Fibroblast of lung (primary cell): ENCODE results near the gene ZCCHC14. TPM values are rescaled to one million over a fixed set of nuclear protein-coding genes. Genes with fewer than 3 reads are reported as not detected.

Experiments
- DNase-seq, 2 donors: peaks; one replicate each; pipeline versions ENCODE4 v3.0.0 to v3.0.0-alpha.2; 2010; ENCODE audit warnings: low read depth in 2 of 2
- H2AFZ ChIP-seq: 2 replicates; pipeline ENCODE4 v1.5.1; 2012; ENCODE audit warnings: low read length, control low read depth, inconsistent platforms
- H3K27ac ChIP-seq: 2 replicates; pipeline ENCODE4 v1.5.1; 2011; ENCODE audit warnings: low read length, control low read depth; ENCODE audit not compliant: insufficient read depth
- H3K27me3 ChIP-seq: 2 replicates; pipeline ENCODE4 v1.5.1; 2011; ENCODE audit warnings: mild to moderate bottlenecking, low read length; ENCODE audit not compliant: control insufficient read depth, insufficient read depth
- H3K36me3 ChIP-seq: 2 replicates; pipeline ENCODE4 v1.5.1; 2011; ENCODE audit warnings: low read length; ENCODE audit not compliant: control insufficient read depth, insufficient read depth
- H3K4me1 ChIP-seq: 2 replicates; pipeline ENCODE4 v1.5.1; 2011; ENCODE audit warnings: low read length; ENCODE audit not compliant: control insufficient read depth, insufficient read depth; ENCODE audit errors: extremely low read depth
- H3K4me2 ChIP-seq: 2 replicates; pipeline ENCODE4 v1.5.1; 2011; ENCODE audit warnings: low read length, control low read depth; ENCODE audit not compliant: insufficient read depth; ENCODE audit errors: extremely low read depth
- H3K4me3 ChIP-seq, 4 experiments: fragments of 200-600 bp in 1 of 4; sonication (generic) in 1 of 4; replicated peaks in 1 of 4; 2 replicates each; pipeline ENCODE4 v1.5.1; 2011 to 2016; ENCODE audit warnings: low read length in 4 of 4, low read depth in 3 of 4, mild to moderate bottlenecking in 3 of 4, control low read depth in 2 of 4, inconsistent platforms in 1 of 4, mixed read lengths in 1 of 4; ENCODE audit not compliant: insufficient read depth in 1 of 4; ENCODE audit errors: control extremely low read depth in 1 of 4
- H3K79me2 ChIP-seq: 2 replicates; pipeline ENCODE4 v1.5.1; 2012; ENCODE audit warnings: mild to moderate bottlenecking, low read length, inconsistent platforms; ENCODE audit not compliant: control insufficient read depth, insufficient read depth
- H3K9ac ChIP-seq: 2 replicates; pipeline ENCODE4 v1.5.1; 2011; ENCODE audit warnings: mild to moderate bottlenecking, low read length, control low read depth; ENCODE audit not compliant: insufficient read depth
- H3K9me3 ChIP-seq: 2 replicates; pipeline ENCODE4 v1.5.1; 2012; ENCODE audit warnings: low read depth, low read length; ENCODE audit not compliant: control insufficient read depth, insufficient read depth
- H4K20me1 ChIP-seq: 2 replicates; pipeline ENCODE4 v1.5.1; 2011; ENCODE audit warnings: low read length; ENCODE audit not compliant: control insufficient read depth, insufficient read depth; ENCODE audit errors: extremely low read depth
- CTCF ChIP-seq, 2 donors: IDR thresholded peaks in 1 of 2; conservative IDR thresholded peaks in 1 of 2; 1 replicate in 1 of 2; 2 replicates in 1 of 2; pipeline ENCODE4 v1.5.1; 2011 to 2012; ENCODE audit warnings: low read length in 2 of 2, control low read depth in 1 of 2, inconsistent platforms in 1 of 2, low read depth in 1 of 2, mild to moderate bottlenecking in 1 of 2
- EZH2 ChIP-seq: IDR thresholded peaks from 2 replicates; pipeline ENCODE4 v1.5.1; 2012; ENCODE audit warnings: low read length, control low read depth, mild to moderate bottlenecking; ENCODE audit errors: missing control alignments
- polyA plus RNA-seq, 2 donors: library from polyadenylated mRNA; depleted of rRNA in 1 of 2; stranded (reverse) in 1 of 2; unstranded in 1 of 2; fragments of >200 nt; gene quantifications; 2 replicates each; pipeline ENCODE4 v1.2.1, GENCODE V29; 2011 to 2012; ENCODE audit warnings: missing spikeins in 1 of 2
- total RNA-seq: library from RNA; depleted of rRNA; stranded (reverse); fragments of >200 nt; gene quantifications from 2 replicates; pipeline ENCODE4 v1.2.1, GENCODE V29; 2014

Gene ZCCHC14
- total and polyA plus RNA-seq, 2 donors (not counting 1 experiment from before 2014, with no cell fraction given), result 6.4 to 16.3 TPM

GRCh38 chr16:87360862-87361610 is 131.8 kb downstream of the ZCCHC14 start:
- Histone ChIP-seq H3K4me3 (no peak overlapping the region), H3K4me1 (peaks cover 7% of the 10 kb centered on the region), H3K27ac (no peak overlapping the region), H3K36me3 (peaks cover 10% of the 10 kb centered on the region), H2AFZ (no peak overlapping the region), H3K79me2 (peaks cover 15% of the 10 kb centered on the region), H3K27me3 (no peaks in the 10 kb centered on the region), H3K4me2 (no peak overlapping the region), H4K20me1 (no peaks in the 10 kb centered on the region), H3K9me3 (no peaks in the 10 kb centered on the region), H3K9ac (no peak overlapping the region)
- TF ChIP-seq CTCF (conservative IDR thresholded peaks at IDR 0.05 in 1 of 2, IDR thresholded peaks at IDR 0.05 in 1 of 2; ENCODE audit: low read depth in 1 of 2, low read length in 2 of 2) (no peak), EZH2 (no peak)
- DNase-seq, result no peak

DNA sequence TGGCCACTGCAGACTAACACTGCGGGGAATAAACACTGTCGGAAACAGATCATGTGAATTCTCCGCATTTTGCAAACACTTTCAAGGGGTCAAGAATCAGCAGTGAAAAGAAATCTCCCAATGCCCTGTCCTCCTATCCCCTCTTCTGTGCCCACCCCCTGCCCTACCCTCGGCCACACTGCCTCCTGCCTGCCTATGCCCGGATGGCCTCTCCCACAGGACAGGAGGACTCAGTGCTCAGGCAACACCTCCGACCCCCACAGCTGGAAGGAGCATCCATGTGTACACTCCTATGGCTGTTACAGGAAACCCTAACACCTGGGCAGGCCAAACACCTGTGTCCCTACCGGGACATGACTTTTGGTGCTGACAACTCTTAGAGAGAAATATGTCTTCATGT is 133.7 kb downstream of the ZCCHC14 start:
- peaks cover 3% of the 10 kb centered on the region for H3K4me1 ChIP-seq
- H3K4me2 ChIP-seq, result no peak overlapping the region
- DNase-seq, result no peak
- no peaks in the 10 kb centered on the region for H3K9me3 ChIP-seq
- H3K36me3 ChIP-seq, result peaks cover 10% of the 10 kb centered on the region
- H3K79me2 ChIP-seq, result peaks cover 11% of the 10 kb centered on the region
- no peak for TF ChIP-seq CTCF (conservative IDR thresholded peaks at IDR 0.05 in 1 of 2, IDR thresholded peaks at IDR 0.05 in 1 of 2; ENCODE audit: low read depth in 1 of 2, low read length in 2 of 2)
- no peak for TF ChIP-seq EZH2
- no peak overlapping the region for H3K4me3 ChIP-seq
- H3K27me3 ChIP-seq, result no peaks in the 10 kb centered on the region
- no peaks in the 10 kb centered on the region for H4K20me1 ChIP-seq
- H3K9ac ChIP-seq, result no peak overlapping the region
- H2AFZ ChIP-seq, result no peak overlapping the region
- H3K27ac ChIP-seq, result no peak overlapping the region

GRCh38 chr16:87358696-87359095 is 134.1 kb downstream of the ZCCHC14 start:
- TF ChIP-seq EZH2 (no peak), CTCF (conservative IDR thresholded peaks at IDR 0.05 in 1 of 2, IDR thresholded peaks at IDR 0.05 in 1 of 2; ENCODE audit: low read depth in 1 of 2, low read length in 2 of 2) (no peak)
- peaks cover 10% of the 10 kb centered on the region for H3K36me3 ChIP-seq

More at GRCh38 chr16:87358696-87359095, 134.1 kb downstream of the ZCCHC14 start:
- no peaks in the 10 kb centered on the region for H3K4me1 ChIP-seq
- H3K4me2 ChIP-seq, result no peak overlapping the region
- no peak overlapping the region for H3K4me3 ChIP-seq
- H2AFZ ChIP-seq, result no peak overlapping the region
- no peak overlapping the region for H3K27ac ChIP-seq
- no peaks in the 10 kb centered on the region for H4K20me1 ChIP-seq
- H3K9me3 ChIP-seq, result no peaks in the 10 kb centered on the region
- H3K27me3 ChIP-seq, result no peaks in the 10 kb centered on the region
- DNase-seq, result no peak
- peaks cover 9% of the 10 kb centered on the region for H3K79me2 ChIP-seq
- no peak overlapping the region for H3K9ac ChIP-seq
